HG03354 (cell line): ENCODE data around the gene AK9.

Experiments used
- ATAC-seq: cut with Tn5 transposase; IDR thresholded peaks from one replicate; pipeline ENCODE4 v1.9.1; 2021; ENCODE audit warnings: mild to moderate bottlenecking; ENCODE audit not compliant: unreplicated experiment, poor library complexity, severe bottlenecking

Gene AK9

DNA sequence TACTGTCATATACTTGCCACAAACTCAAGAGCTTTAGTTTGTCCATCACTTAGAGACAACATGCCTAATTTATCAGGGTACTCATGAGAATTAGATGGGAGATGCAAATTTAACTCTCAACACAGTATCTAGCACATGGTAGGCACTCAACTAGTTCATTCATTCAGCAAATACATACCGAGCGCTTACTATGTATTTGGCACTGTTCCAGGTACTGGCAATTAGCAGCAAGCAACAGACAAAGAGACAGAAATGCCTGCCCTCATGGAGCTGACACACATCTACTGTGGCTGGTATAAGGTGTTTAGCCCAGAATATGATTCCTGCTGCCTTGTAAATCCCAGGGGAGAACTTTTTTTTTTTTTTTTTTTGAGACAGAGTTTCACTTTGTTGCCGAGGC, 240.2 kb downstream of the AK9 start:
- ATAC-seq = no peak

DNA sequence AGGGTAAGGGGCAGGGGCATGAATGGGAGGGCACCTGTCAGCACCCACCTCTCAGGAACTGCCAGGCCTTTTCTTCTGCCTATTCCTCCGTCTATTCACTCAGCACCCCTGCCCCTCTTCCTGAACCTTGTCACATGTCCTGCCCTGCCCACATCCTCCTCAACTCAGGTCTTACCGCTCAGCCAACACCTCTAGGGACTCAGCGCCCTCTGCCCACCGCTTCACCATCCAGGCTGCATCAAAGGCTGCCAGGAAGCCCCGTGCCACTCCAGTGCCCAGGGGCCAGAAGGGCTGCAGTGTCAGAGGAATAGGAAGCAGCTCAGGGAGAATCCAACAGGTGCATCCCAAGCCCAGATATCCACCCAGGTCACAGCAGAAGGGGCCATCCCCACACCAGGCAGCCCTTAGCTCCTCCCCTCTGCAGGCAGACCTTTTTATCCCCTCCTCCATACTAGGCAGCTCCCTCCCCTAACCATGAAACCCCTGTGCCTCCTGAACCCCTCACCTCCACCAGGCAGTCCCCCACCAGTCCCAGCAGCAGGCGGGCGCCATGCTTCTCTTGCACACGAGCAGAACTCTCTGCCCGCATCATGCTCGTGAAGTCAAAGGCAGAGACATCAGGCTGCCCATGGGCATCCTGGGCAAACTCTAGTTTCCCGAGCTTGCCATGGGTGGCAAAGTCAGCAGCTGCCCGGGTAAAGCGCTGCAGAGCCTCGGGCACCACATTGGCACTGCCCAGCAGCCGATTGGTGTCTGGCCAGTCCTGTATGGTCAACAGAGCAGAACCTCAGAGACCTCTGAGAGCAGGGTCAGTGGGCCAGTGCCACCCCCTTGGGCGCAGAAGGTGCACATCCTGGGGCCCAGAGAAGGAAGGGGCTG, 241.0 kb downstream of the AK9 start:
- no peak for ATAC-seq

DNA sequence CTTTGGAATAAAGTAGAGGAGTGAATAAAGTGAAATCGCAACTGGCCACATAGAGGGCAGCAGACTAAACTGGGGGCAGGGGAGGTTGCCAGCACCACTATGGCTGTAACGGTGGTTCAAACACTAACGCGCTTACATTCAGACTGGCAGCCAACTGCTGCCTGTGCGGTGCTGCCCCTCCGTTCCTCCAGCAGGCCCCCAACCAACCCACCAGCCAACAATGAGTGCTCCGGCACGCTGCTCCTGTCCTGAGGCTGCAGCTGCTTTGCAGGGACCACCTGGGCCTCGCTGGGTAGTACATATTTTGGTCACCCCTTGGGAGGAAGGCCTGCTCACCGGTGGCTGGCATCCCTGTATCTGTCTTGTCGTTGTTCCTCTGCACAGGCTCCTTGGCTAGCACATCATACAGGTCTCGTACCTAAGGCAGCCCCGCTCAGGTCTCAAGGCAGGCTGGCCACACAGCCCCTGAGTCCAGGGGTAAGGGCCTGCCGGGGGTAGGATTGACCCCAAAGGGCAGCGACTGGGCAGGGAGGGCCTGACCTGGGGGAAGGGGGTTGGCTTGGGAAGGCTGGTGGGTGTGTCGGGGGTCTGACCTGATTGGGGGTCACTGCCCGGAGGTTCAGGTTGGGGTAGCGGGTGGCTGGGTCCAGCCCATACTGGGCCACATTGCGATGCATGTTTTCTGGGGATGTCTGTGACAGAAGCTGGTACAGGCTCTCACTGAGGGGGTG, 241.8 kb downstream of the AK9 start:
- ATAC-seq = no peak

DNA sequence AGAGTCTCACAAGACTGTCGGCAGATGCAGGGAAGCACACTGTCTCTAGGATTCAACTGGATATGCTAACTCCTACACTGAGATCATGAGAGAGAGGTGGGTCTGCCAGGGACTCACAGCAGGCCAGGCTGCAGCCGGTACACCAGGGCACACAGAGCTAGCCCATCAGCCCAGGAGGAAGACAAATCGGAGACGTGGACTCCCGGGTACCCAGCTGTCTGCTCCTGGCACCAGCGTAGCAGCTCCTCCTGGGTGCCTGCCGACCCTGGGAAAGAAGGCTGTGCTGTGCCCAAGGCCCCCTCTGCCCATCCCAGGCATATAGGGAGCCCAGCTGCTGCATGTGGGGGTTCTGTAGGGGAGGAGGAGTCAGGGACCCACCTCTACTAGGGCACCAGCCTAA, 242.4 kb downstream of the AK9 start:
- no peak for ATAC-seq

DNA sequence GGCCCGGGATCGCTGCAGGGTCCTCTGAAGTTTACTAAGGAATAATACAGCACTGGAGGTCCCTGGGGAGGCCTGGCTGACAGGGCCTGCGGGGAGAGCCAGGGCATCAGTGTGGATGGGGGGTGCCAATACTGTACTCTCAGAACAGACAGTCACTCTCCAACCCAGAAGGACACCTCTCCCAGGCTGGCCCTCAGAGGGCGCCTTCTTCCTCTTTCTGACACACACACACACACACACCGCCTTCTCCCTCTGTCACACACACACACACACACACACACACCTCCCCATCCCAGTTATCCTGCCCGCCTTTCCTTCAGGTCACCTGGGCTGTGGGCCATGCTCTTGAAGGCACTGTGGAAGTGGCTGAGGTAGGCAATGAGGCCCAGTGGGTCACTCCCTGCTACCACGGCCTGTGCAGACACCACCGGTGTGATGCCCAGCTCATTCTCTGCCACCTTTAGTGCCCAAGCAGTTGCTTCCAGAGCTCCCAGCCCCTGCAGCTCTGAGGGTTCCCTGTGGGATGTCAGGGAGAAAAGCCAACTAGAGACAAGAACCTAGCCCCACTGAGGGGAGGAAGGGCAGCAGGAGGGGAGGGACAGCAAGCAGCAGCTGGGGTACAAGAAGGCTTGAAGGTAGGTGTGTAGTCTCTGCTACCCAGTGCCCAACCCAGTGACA, 243.0 kb downstream of the AK9 start:
- no peak for ATAC-seq

DNA sequence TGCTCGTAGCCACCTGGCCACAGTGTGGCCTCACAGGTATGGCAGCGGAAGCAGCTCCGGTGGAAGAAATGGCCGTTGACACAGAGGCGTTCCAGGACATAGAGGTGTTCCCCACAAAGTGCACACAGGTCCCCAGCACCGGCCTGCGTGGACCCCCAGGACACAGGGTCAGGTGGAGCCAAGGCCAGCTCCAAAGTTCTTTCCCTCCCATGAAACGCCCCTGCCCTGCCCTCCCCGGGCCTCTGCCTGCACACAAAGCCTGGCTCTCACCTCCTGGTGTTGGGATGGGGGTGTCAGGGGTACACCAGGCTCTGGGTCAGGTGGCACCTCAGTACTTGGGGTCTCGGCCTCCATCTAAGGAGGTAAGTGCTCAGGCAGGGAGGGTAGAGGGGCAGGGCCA, 243.9 kb downstream of the AK9 start:
- no peak for ATAC-seq

DNA sequence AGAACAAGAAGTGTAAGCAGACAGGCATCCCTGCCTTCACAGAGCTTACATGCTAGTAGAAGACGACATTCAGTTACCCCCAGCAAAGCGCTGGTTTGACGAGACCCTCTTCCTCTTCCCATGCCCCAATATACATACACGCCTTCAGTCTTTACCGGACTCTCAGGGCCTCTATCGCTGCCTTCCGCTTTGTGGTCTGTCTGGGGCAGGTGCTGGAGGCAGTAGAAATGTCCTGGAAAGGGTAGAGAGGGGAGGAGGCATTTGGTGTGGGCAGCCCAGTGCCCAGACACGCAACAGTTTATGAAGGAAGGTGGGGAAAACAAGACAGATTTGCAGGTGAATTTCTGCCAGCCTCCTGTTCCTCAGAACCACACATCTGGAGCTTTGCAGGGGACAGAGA, 244.5 kb downstream of the AK9 start:
- ATAC-seq = no peak

DNA sequence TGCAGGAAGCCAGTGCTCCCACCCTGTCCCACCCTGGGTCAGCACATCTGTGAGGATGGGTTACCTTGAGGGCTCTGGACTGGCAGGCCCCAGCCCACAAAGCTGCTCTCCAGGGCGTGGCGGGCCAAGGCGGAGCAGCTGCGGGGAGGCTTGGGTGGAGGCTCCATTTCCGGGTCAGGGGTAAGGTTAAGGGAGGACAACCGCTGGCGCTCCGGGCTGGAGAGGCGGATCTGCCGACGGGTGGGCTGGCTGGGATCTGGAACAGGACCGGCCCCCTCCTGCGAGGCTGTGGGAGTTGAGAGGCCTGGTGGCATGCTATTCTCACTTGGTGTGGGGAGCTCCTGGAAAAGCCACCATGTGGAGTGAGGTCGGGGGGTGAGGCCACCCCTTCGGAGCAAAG, 244.9 kb downstream of the AK9 start:
- no peak for ATAC-seq

DNA sequence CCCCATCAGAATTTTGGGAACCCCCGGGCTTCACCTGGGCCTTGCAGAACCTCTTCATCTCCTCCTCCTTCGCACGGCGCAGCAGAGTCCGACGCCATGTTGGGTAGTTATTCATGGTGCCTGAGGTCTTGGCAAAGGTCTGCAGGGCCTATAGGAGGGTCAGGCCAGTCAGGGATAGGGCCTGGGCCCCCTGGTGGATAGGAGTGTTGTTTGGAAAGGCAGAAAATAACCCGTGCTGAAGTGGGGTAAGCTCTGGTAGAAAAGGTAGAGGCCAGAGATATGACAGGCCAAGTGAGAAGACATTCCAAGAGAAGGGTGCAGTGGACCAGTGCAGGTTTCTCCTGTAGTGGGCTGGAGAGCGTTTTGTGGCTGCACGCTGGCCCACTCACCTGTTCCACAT, 245.6 kb downstream of the AK9 start:
- no peak for ATAC-seq

DNA sequence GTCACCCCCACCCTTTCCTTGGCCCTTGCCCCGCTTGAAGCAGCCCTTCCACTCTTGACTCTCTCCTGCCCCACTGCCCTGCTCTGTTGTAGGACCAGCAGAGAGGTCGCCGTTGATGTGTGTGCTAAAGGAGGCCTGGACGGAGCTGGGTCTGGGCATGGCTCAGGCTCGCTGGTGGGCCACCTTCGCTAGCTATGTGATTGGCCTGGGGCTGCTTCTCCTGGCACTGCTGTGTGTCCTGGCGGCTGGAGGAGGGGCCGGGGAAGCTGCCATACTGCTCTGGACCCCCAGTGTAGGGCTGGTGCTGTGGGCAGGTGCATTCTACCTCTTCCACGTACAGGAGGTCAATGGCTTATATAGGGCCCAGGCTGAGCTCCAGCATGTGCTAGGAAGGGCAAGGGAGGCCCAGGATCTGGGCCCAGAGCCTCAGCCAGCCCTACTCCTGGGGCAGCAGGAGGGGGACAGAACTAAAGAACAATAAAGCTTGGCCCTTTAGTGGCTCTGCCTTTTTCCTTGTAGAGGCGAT, 247.5 kb downstream of the AK9 start:
- ATAC-seq = no peak
